IPS-18a (cell line): ENCODE results near the gene RP2.

Source experiments
- H3K27ac ChIP-seq: one replicate; pipeline ENCODE4 v1.5.1; 2013; ENCODE audit warnings: low read length
- H3K27me3 ChIP-seq: one replicate; pipeline ENCODE4 v1.6.1; 2013; ENCODE audit warnings: mild to moderate bottlenecking, low read length; ENCODE audit not compliant: control insufficient read depth, insufficient read depth
- H3K36me3 ChIP-seq: one replicate; pipeline ENCODE4 v1.6.1; 2013; ENCODE audit warnings: low read depth, low read length; ENCODE audit not compliant: control insufficient read depth
- H3K4me1 ChIP-seq: one replicate; pipeline ENCODE4 v1.6.1; 2013; ENCODE audit warnings: low read depth, low read length; ENCODE audit not compliant: control insufficient read depth
- H3K4me3 ChIP-seq: one replicate; pipeline ENCODE4 v1.5.1; 2013; ENCODE audit warnings: low read length
- H3K9ac ChIP-seq: one replicate; pipeline ENCODE4 v1.6.1; 2013; ENCODE audit warnings: mild to moderate bottlenecking, low read length, moderate library complexity
- H3K9me3 ChIP-seq: one replicate; pipeline ENCODE4 v1.6.1; 2013; ENCODE audit warnings: low read depth, low read length; ENCODE audit not compliant: control insufficient read depth

Gene RP2

DNA sequence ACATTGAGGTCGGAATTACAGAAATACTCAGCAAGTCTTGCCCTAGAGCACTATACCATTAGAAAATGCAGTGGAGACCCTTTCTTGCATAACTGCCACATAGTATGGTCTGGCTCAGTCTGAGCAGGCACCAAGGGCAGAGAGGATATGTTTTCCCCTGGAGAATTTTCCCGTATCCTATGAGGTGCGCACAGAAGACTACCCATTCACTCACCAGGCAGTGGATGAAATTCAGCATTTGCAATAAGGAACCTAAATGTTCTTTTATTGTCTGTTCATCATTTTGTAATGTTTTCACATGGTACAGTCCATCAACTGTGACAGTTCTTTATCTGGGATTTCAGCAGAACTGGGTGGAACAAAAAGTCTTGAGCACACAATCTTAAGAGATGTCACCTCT, 90.9 kb downstream of the RP2 start:
- no peak overlapping the region for H3K4me3 ChIP-seq
- H3K36me3 ChIP-seq: no peaks in the 10 kb centered on the region
- H3K4me1 ChIP-seq: no peaks in the 10 kb centered on the region
- no peaks in the 10 kb centered on the region for H3K27me3 ChIP-seq
- H3K9me3 ChIP-seq: peaks cover 13% of the 10 kb centered on the region
- H3K9ac ChIP-seq: no peak overlapping the region
- no peak overlapping the region for H3K27ac ChIP-seq

DNA sequence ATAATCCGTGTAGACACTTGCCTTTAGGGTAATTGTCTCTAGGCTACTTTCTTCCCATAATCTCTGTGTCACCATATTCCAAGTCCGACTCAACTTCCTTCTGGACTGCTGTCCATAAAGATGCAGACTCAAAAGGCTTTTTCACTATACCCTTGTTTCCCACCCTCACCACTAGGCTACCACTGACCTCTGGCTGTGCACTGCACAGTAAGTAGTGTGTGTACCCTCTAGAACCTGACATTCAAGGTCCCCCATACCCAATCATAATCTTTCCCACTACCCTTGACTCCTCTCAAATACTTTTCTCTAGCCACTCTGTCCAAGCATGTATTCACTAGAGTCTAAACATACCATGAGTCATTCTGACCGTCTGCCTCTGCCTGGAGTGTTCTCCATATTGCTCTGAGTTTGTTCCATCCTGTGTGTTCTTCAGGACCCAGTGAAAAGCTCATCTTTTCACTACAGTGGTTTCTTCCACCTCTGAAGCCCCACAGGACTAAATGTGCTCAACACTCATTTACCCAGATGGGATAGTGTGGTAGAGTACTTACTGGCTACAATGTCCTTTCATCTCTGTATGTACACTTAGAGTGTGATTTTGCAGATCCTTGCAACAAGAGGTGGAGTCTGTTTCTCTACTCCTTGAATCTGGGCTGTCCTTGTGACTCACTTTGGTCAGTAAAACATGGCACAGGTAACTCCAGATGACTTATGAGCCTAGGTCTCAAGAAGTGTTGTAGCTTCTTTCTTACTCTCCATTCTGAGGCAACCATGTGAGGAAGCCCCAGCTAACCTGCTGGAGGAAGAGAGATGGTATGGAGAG, 92.8 kb downstream of the RP2 start:
- H3K9me3 ChIP-seq: peaks cover 13% of the 10 kb centered on the region
- no peaks in the 10 kb centered on the region for H3K4me1 ChIP-seq
- H3K36me3 ChIP-seq: no peaks in the 10 kb centered on the region
- no peak overlapping the region for H3K4me3 ChIP-seq
- H3K27me3 ChIP-seq: no peaks in the 10 kb centered on the region
- H3K9ac ChIP-seq: no peak overlapping the region
- H3K27ac ChIP-seq: no peak overlapping the region
